Liver (tissue), 9 donors: ENCODE data around the gene RNF19B. TPM values are rescaled to one million over a fixed set of nuclear protein-coding genes. Genes with fewer than 3 reads are reported as not detected.

Source experiments
- DNase-seq: peaks from one replicate; pipeline ENCODE4 v3.0.0-alpha.2; 2017; ENCODE audit warnings: low spot score
- H3K27ac ChIP-seq, 2 donors: one replicate each; pipeline ENCODE4 v1.7.0; 2013; ENCODE audit warnings: inconsistent platforms in 2 of 2, low read length in 2 of 2, control low read depth in 1 of 2, low read depth in 1 of 2, mild to moderate bottlenecking in 1 of 2
- H3K27me3 ChIP-seq, 4 donors: one replicate each; pipeline versions ENCODE4 v1.6.1 to v1.7.0; 2013; ENCODE audit warnings: low read length in 3 of 4, inconsistent platforms in 1 of 4, mild to moderate bottlenecking in 1 of 4, moderate library complexity in 1 of 4; ENCODE audit not compliant: control insufficient read depth in 4 of 4, insufficient read depth in 4 of 4
- H3K36me3 ChIP-seq, 4 donors: one replicate each; pipeline versions ENCODE4 v1.6.1 to v1.7.0; 2013; ENCODE audit warnings: low read length in 3 of 4, mild to moderate bottlenecking in 3 of 4, low read depth in 1 of 4, moderate library complexity in 1 of 4; ENCODE audit not compliant: control insufficient read depth in 4 of 4, insufficient read depth in 3 of 4
- H3K4me1 ChIP-seq, 4 donors: one replicate each; pipeline versions ENCODE4 v1.6.1 to v1.7.0; 2013; ENCODE audit warnings: low read length in 3 of 4, mild to moderate bottlenecking in 3 of 4, moderate library complexity in 1 of 4; ENCODE audit not compliant: control insufficient read depth in 4 of 4, insufficient read depth in 4 of 4
- H3K4me3 ChIP-seq, 3 donors: one replicate each; pipeline versions ENCODE4 v1.6.1 to v1.7.0; 2013; ENCODE audit warnings: low read length in 3 of 3, control low read depth in 1 of 3, low read depth in 1 of 3, mild to moderate bottlenecking in 1 of 3
- H3K9ac ChIP-seq, 2 donors: one replicate each; pipeline ENCODE4 v1.7.0; 2013; ENCODE audit warnings: low read length in 2 of 2, mild to moderate bottlenecking in 2 of 2, moderate library complexity in 2 of 2, control low read depth in 1 of 2, low read depth in 1 of 2
- H3K9me3 ChIP-seq, 4 donors: one replicate each; pipeline versions ENCODE4 v1.6.1 to v1.7.0; 2013; ENCODE audit warnings: low read length in 3 of 4; ENCODE audit not compliant: control insufficient read depth in 4 of 4
- ATF3 ChIP-seq: IDR thresholded peaks from 2 replicates; pipeline ENCODE4 v1.6.1; 2016; ENCODE audit warnings: antibody characterized with exemption
- CTCF ChIP-seq: fragments of 150-350 bp; IDR thresholded peaks from 2 replicates; pipeline ENCODE4 v1.5.1; 2017; ENCODE audit warnings: improper control_type of control experiment, low read depth, low read length; ENCODE audit not compliant: missing input control
- EGR1 ChIP-seq, 2 donors: IDR thresholded peaks; 2 replicates each; pipeline ENCODE4 v1.6.1; 2016 to 2018; ENCODE audit warnings: antibody characterized with exemption in 2 of 2, low read depth in 2 of 2
- FOXA1 ChIP-seq: IDR thresholded peaks from 2 replicates; pipeline ENCODE4 v1.6.1; 2016; ENCODE audit warnings: antibody characterized with exemption
- FOXA2 ChIP-seq: IDR thresholded peaks from 2 replicates; pipeline ENCODE4 v1.6.1; 2016; ENCODE audit warnings: antibody characterized with exemption
- GABPA ChIP-seq, 2 donors: IDR thresholded peaks in 1 of 2; conservative IDR thresholded peaks in 1 of 2; 2 replicates each; pipeline ENCODE4 v1.6.1; 2016; ENCODE audit warnings: antibody characterized with exemption in 2 of 2, mild to moderate bottlenecking in 1 of 2, moderate library complexity in 1 of 2
- HNF4A ChIP-seq, 2 donors: conservative IDR thresholded peaks; 2 replicates each; pipeline ENCODE4 v1.6.1; 2016; ENCODE audit warnings: antibody characterized with exemption in 2 of 2, mild to moderate bottlenecking in 2 of 2
- HNF4G ChIP-seq: IDR thresholded peaks from 2 replicates; pipeline ENCODE4 v1.6.1; 2016; ENCODE audit warnings: antibody characterized with exemption
- JUND ChIP-seq, 2 donors: IDR thresholded peaks; 2 replicates each; pipeline ENCODE4 v1.6.1; 2016; ENCODE audit warnings: antibody characterized with exemption in 2 of 2
- MAX ChIP-seq: IDR thresholded peaks from 2 replicates; pipeline ENCODE4 v1.6.1; 2016; ENCODE audit warnings: antibody characterized with exemption
- NR2F2 ChIP-seq: IDR thresholded peaks from 2 replicates; pipeline ENCODE4 v1.6.1; 2016; ENCODE audit warnings: antibody characterized with exemption
- RAD21 ChIP-seq, 2 donors: IDR thresholded peaks; 2 replicates each; pipeline ENCODE4 v1.6.1; 2016; ENCODE audit warnings: antibody characterized with exemption in 2 of 2, mild to moderate bottlenecking in 2 of 2
- REST ChIP-seq: IDR thresholded peaks from 2 replicates; pipeline ENCODE4 v1.6.1; 2016; ENCODE audit warnings: antibody characterized with exemption, mild to moderate bottlenecking
- RXRA ChIP-seq, 2 donors: IDR thresholded peaks; 2 replicates each; pipeline ENCODE4 v1.6.1; 2017 to 2018; ENCODE audit warnings: antibody characterized with exemption in 2 of 2, mild to moderate bottlenecking in 1 of 2
- SP1 ChIP-seq: IDR thresholded peaks from 2 replicates; pipeline ENCODE4 v1.6.1; 2018; ENCODE audit warnings: antibody characterized with exemption, mild to moderate bottlenecking
- TAF1 ChIP-seq: conservative IDR thresholded peaks from 2 replicates; pipeline ENCODE4 v1.6.1; 2016; ENCODE audit warnings: antibody characterized with exemption, mild to moderate bottlenecking
- YY1 ChIP-seq: IDR thresholded peaks from 2 replicates; pipeline ENCODE4 v1.6.1; 2016; ENCODE audit warnings: antibody characterized with exemption, mild to moderate bottlenecking
- ZBTB33 ChIP-seq: IDR thresholded peaks from 2 replicates; pipeline ENCODE4 v1.6.1; 2016; ENCODE audit warnings: antibody characterized with exemption
- WGBS: extraction: QIAGEN DNeasy Blood & Tissue Kit; methylation state at CpG from one replicate; pipeline ENCODE4 v1.1.7; 2013; 5-methylcytosine and 5-hydroxymethylcytosine counted together
- polyA plus RNA-seq, 2 donors: library from polyadenylated mRNA; stranded (reverse) in 1 of 2; unstranded in 1 of 2; fragments of 200-250 nt in 1 of 2; fragments of >200 nt in 1 of 2; fragmentation: Nextera tagmentation in 1 of 2; extraction: Ambion mirVana in 1 of 2; gene quantifications; one replicate each; pipeline versions ENCODE4 v1.2.1 to v1.2.3, GENCODE V29; 2013 to 2015
- total RNA-seq, 2 donors: library from RNA; depleted of rRNA; stranded (reverse); fragments of >200 nt; gene quantifications; one replicate each; pipeline ENCODE4 v1.2.3, GENCODE V29; 2014
- donor health status: healthy.
- donor health status: healthy.
- donor health status: healthy.
- donor health status: healthy.
- donor health status: healthy.

The RNF19B gene
- total RNA-seq, result 1 to 10 TPM; 5.6 to 8.3 TPM
- polyA plus RNA-seq, result 1 to 10 TPM; 2.2 to 4.4 TPM

- WGBS, result 1% methylated on average over 83 of the region's 83 CpGs
Observed at GRCh38 chr1:32964461-32965250, at the start of gene RNF19B. TSS of gene RNF19B (minus strand) at chr1:32964809. CDS start at chr1:32964685, 124 bp downstream.

More at GRCh38 chr1:32964461-32965250, at the start of gene RNF19B:
- Histone ChIP-seq H3K4me3 (peak within 1 kb of the TSS; percentile 71 to 95 (median 90)), H3K36me3 (no peaks in the 10 kb centered on the region), H3K9ac (peak within 1 kb of the TSS in 1 of 2 donors; percentile 39), H3K4me1 (peaks cover 0 to 19% (median 10%) of the 10 kb centered on the region in 4 donors), H3K27ac (peak within 1 kb of the TSS; percentile 72 to 73), H3K9me3 (no peaks in the 10 kb centered on the region), H3K27me3 (no peaks in the 10 kb centered on the region)
- peak; percentile 91 for DNase-seq
- TF ChIP-seq RAD21 (IDR thresholded peaks at IDR 0.05) (peak; percentile 25 to 59), EGR1 (IDR thresholded peaks at IDR 0.05; ENCODE audit: low read depth in 2 of 2) (no peak), RXRA (IDR thresholded peaks at IDR 0.05) (peak in 1 of 2 donors; percentile 13), HNF4A (conservative IDR thresholded peaks at IDR 0.05) (peak; percentile 65 to 73), REST (peak; percentile 91), JUND (IDR thresholded peaks at IDR 0.05) (no peak), ZBTB33 (no peak), CTCF (peak; percentile 8), YY1 (peak; percentile 98), SP1 (peak; percentile 64), MAX (no peak), TAF1 (peak; percentile 53), FOXA2 (no peak), HNF4G (no peak), ATF3 (no peak), NR2F2 (no peak), GABPA (IDR thresholded peaks at IDR 0.05 in 1 of 2, conservative IDR thresholded peaks at IDR 0.05 in 1 of 2) (peak in 1 of 2 donors; percentile 26), FOXA1 (no peak)
